NCI-H2196 treated with DMSO at 0.1 percent for 48 hours (cell line): ENCODE results near the gene TNNT2.

Experiments used
- DNase-seq: peaks from one replicate; lab custom pipeline; 2025; ENCODE audit not compliant: unreplicated experiment; lab: John Stamatoyannopoulos, UW

Gene TNNT2

DNA sequence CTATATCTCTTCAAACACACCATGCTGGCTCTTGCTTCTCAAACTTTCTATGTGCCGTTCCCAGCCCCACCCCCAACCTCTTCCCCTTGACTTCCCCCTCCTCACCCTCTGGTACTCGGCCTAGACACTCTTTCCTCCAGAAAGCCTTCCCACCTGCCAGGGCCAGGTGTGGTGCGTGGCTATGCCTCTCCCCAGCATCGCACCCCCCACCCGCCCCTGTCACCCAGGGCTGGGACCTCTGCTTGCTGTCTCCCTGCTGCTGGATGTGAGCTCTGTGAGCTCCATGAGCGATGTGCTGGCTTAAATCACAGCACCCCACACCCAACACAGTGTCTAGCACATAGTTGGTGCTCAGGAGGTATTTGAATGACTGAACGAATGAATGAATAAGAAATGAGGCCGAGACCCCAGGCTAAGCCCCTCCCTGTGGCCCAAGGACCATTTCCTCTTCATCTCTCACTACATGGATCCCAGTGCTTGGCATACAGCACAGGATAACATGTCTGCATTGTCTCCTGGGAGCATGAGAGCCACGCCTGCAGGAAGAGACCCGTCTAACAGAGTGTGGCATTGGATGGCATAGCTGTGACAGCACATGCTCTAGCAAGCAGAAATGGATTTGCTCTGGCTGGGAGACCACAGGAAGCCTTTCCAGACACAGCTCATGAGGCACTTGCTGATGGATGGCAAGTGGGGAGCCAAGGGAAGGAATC, 19.7 kb downstream of the TNNT2 start:
- no peak for DNase-seq

DNA sequence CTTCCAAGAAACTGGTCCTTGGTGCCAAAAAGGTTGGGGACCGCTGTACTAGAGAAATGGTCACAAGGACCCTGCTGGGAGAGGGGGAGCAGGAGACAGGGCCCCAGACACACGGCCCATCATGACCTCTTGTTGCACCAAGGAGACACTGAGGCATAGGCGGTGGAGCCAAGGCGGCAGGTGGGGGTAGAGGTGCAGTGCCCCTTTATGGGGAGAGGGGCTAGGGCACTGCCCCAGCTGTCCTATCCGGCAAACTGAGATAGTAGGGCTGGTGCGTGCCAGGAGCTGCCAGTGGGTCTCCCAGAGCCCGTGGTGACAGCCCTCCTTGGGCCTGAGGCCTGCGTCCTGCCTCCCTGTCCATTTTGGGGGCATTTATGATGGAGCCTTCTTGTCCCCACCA, 20.3 kb downstream of the TNNT2 start:
- no peak for DNase-seq

DNA sequence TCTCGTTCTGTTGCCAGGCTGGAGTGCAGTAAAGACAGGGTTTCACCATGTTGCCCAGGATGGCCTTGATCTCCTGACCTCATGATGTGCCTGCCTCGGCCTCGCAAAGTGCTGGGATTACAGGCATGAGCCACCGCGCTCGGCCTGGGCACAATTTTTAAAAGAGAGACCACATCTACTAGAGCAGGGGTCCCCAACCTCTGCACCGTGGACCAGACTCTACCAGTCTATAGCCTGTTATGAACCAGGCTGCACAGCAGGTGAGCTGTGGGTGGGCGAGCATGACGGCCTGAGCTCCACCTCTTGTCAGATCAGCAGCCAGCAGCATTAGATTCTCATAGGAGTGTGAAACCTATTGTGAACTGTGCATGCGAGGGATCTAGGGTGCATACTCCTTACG, 20.8 kb downstream of the TNNT2 start:
- no peak for DNase-seq

DNA sequence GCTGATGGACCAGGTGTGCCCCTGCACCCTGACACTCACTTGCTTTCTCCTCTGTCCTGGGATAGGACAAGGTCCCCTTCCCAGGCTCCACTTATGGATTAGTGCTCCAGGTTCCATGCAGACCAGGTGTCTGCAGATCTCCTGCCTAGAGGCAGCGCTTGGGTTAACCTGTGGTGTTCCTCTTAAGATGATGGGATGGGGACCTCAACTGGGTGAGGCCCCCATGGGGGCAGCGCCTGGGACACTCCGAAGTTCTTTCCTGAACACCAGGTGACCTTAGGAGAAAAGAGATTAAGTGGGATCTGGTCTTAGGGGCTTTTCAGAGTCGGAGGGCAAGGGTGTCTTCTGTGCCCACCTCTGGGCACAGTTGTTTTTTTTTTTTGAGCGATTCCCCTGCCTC, 21.2 kb downstream of the TNNT2 start:
- no peak for DNase-seq

DNA sequence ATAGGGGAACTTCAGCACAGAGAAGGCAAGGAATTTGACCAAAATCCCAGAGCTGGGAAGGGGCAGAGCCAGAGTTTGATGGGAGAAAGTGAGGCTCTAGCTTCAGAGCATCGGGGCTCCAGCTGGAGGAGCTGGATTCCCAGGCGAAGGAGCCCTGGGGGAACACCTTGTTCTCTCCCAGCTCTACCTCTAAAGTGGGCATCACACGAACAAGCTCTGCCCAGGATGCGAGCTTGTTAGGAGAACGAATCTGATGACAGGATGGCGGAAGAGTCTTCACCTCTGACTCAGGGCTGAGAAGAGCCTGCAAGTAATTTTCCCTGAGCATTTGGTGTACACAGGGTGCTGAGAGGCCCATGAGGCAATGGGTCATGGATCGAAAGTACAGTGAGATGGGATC, 22.0 kb downstream of the TNNT2 start:
- no peak for DNase-seq

DNA sequence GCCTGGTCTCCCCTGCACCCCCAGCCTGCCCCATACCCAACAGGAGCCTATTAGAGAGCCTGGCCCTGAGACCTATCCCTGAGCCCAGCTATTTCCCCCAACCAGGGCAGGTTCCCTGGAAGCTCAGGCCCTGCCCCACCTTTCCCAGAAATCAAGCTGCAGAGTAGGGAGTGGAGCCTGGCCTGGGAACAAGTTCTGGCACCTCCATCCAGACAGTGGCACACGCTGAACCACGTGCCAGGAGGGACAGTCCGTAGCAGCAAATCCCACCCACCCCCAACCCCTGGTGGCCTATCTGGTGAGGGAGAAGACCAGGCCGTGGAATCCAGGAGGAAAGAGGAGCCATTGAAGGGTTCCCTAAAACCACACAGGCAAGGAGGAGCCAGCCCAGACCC, 22.6 kb downstream of the TNNT2 start:
- no peak for DNase-seq

DNA sequence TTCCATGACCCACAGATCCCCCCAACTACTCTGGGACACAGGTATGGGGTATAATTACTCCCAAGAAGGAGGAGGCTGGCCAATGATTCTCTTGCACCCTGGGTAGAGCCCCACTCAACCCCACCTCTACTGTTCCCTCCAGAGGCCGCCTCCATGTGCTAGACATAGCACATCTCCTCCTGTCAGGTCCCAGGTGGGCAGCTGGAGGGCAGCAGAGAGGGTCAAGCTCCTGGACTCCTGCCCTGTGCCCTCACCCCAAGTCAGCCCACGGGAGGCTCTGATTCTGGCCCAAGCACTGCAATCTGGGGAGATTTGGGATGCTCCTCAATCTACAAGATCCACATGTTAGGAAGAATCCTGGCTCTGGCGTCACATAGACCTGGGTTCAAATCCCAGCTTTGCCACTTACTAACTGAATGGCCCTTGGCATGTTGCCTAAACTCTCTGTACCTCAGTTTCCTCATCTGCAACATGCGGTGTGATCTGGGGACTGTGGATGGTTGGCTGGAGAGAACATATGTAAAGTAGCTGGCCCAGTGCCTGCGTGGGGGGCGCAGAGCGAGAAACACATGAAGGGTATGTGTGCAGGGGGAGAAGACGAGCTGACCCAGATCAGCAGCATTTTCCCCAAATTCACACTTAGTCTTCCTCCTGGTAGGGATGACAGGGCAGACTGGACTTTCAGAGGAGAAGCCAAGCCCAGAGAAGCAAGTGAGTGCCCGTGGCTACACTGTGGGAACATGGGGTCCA, 23.2 kb downstream of the TNNT2 start:
- no peak for DNase-seq

DNA sequence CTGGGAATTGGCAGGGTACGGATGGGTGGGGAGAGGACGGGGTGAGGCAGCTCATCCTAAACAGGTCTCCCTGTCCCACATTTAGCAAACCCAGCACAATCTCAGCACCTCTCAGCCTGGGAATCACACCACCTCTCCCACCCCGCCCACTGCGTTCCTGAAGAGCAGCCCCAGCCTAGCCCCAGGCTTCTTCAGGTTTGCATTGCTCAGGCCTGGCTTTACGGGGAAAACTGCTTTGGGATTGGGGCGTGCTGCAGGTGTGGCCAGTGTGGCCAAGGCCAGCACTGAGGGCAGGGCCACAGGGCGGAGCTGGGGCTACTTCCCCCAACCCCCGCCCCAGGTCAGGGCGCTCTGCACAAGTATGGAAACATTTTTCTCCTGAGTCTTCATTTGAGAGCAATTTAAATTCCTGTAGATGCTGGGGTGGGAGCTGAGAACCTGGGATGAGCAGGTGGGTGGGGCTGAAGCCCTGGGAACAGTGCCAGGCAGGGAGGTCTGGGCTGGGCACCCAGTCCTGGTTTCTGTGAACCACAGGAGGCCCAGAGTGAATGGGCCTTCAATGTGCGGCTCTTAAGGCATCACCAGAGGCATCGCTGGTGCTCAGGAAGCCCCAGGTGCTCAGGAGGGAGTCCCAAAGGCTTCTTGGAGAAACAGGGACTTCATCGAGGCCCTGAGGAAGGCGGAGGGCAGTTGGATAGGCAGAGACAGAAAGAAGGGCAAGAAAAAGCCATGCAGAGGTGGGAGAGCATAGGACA, 24.1 kb downstream of the TNNT2 start:
- no peak for DNase-seq

DNA sequence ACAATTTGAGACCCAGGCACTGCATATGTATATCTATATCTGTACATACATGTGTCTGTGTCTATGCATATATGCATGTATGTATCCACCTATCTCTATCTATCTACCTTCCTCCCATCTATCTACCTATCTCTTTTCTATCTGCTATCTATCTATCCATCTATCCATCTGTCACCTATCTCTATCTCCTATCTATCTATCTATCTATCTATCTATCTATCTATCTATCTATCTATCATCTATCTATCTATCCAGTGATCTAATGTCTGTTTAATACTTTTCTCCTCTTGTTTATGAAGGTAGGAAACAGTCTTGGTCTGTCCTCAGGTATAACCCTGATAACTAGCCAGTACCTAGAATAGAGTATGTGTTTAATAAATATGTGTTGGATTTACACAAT, 25.9 kb downstream of the TNNT2 start:
- no peak for DNase-seq

DNA sequence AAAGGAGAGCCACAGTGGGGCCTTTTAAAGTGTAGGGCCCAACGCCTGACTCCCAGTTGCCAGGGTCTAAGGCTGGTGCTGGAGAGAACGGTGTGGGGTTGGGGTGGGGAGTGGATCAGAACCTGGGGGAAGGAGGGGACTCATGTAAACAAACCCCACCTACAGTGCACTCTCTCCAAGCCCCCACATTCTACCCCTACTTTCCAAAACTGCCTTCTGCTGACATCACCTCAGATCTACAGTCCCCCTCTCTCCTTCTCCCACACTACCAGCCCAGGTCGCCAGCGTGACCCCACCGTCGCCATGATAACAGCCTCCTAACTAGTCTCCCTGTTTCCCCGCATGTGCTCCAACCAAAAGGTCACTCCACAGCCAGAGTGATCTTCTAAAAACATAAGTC, 26.6 kb downstream of the TNNT2 start:
- no peak for DNase-seq

DNA sequence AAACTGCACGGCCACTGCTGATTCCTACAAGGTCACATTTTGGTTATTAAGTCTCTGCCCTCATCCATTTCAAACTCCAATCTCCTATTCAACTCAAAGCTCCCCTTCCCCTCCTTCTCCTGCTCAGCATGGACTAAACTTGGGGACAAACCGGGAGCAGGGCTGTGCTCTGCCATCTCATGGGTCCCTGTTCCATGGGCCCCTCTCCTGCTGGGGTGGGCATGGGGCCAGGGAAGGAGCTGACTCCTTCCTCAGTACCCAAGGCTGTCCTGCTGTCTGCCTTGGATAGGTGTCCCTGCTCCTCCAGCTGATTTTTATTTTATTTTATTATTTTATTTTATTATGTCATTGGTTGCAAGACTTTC, 27.1 kb downstream of the TNNT2 start:
- DNase-seq, result no peak

DNA sequence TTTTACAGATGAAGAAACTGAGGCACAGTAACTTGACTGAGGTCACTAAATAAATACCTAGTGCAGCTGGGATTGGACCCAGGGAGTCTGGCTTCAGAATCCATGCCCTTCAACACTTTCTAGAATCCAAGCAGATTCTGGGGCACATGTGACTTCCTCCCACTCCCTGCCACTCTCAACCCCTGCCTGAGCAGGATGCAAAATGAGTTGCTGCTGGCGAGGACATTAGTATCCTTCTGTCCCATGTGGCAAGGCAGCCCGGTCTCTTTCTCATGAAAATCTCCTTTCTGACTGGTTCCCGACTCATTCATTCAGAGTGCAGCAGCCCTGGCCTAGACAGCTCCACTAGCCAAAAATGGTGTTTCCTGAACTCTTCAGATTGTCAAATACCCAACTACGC, 28.4 kb downstream of the TNNT2 start:
- no peak for DNase-seq

DNA sequence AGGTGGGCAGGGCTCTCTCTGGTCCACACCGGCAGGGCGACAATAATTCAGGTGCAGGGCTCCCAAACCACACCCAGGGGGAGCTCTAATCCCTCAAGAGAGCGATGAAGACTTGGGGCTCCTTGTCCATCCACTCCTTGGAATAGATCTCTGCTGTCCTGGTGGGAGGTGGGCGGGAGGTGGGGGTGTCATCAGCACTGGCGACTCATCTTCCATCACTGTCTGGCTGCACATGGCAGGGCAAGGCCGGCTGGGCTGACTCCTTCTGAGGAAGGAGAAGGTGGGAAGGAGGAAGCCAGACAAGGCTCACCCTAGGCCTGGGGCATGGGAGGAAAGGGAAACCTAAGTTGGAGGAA, 29.3 kb downstream of the TNNT2 start:
- DNase-seq, result peak; percentile 2

DNA sequence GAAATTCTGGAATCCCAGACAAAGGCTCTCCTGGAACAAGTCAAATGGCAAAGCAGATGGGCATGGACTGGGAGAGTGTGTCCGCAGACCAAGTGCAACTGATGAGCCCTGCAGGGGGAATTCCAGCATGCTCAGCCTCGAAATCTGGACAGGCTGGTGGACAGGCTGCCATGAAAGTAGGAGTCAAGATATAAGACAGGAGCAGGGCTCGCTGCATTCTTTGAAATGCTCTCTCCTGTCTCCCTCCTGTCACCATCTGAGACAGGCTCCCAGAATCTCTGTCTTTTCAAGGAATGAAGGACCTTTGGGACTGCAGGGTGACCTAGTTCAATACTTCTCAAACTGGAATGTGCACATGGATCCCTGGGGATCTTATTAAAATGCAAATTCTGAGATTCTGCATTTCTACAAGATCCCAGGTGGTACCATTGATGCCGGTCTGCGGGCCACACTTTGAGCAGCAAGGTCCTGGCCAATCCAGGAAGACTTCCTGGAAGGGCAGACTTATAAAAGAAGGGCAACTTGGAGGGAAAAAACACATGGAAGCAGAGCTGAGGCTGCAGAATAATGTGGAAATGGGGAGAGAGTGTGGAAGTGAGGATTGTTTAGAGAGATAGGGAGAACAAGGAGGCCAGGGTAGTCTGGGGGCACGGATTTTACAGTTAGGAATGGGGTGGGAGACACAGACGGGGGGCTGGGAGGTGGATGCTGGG, 29.8 kb downstream of the TNNT2 start:
- no peak for DNase-seq

DNA sequence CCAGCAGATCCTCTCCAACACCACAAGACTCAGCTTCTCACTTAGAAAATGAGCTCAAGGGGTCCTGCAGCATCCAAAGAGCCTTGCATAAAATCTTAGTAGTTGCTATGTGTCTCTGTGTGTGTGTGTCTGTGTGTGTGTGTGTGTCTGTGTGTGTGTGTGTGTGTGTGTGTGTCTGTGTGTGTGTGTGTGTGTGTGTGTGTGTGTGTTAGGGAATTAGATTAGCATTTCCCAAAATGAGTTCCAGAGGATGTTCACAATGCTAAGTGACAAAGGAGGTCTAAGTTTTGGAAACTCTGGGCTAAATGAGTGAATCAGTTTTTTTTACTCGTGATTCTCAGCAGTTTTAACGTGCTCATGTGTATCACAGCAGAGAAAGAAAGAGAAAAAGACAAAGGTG, 30.5 kb downstream of the TNNT2 start:
- no peak for DNase-seq

DNA sequence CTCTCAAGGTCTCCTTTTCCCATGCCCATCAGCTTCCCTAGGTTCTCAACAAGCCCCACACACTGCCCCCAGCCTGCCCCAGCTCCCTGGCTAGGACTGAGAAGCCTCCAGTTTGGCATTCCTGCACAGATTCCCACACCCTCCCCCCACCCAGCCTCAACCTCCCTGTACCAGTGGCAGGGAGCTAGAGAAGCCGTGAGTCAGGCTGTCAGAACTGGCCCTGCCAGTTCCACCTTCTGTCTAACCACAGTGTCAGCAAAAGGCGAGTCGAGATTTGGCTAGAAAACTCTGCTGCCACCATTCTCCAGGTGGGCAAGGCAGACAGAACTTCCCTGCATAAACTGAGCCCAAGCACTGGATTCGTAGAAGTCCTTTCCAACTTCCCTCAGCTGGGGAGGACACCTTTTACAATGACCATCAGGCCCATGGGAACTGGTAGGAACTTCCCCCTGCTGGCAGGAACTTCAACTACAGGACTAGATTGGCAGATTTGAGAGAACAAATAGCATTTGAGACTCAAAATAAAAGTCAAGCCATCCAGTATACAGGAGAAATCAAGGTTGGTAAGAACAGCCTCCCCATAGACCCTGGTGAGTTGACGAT, 31.0 kb downstream of the TNNT2 start:
- peak; percentile 5 for DNase-seq

DNA sequence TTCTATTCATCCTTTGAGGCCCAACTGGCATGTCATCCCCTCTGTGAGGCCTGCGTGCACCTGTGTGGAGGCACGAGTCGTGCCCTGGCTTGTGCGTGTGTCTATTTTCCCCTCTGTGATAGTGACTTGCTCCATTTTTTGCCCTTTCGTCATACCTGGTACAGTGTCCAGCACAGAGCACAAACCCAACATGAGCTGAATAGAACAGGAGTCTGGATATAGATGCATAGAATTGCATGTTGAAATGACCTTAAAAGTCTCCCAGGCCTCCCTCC, 32.5 kb downstream of the TNNT2 start:
- no peak for DNase-seq

DNA sequence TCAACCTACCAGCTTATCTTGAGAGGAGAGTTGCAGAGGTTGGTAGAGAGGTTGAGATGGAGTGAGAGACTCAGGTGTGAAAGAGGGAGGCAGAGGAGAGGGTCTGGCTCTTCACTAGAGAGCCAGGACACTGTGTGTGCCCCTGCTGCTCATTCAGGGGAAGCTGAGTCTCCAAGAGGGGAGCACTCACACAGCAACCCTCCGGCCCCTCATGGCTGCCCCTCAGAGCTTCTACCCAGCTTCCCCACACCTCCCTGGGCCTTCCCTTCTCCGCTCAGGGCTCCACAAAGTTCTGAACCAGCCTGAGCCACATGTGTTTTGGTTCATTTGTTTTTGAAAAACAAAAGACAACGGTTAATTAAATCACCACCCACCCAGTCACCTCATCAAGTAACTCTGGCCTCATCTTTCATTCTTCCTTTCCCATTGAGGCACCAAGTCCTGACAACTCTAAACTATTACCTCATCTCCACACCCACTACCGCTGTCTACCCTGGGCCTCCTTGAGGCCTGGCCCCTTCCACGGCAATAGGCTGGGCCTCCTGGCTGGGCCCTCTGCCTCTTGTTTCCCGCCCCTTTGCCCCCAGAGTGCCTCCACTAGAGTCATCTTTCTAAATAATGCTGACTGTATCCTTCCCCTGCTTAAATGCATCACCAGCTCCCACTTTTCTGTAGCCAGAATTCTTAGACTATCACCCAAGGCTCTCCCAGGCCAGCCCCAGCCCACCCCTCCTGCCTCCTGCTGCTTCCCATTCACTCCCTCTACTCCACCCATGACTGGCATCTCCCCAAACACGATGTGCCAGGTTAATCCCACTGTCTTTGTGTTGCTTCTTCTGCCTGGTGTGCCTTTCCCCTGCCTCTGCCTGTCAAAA, 33.0 kb downstream of the TNNT2 start:
- no peak for DNase-seq

DNA sequence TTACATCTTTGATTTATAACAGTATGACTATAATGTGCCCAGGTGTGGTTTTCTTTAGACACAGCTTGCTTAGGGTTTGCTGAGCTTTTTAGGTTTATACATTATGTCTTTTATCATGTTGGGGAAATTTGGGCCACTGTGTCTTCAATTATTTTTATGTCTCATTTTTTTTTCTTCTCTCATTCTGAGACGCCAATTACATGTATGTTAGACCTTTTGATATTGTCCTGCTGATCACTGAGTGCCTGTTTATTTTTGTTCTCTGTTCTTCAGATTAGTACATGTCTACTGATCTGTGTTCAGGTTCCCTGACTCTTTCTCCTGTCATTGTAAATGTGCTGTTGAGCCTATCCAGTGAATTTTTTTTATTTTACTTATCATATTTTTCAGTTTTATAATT, 36.1 kb downstream of the TNNT2 start:
- no peak for DNase-seq

DNA sequence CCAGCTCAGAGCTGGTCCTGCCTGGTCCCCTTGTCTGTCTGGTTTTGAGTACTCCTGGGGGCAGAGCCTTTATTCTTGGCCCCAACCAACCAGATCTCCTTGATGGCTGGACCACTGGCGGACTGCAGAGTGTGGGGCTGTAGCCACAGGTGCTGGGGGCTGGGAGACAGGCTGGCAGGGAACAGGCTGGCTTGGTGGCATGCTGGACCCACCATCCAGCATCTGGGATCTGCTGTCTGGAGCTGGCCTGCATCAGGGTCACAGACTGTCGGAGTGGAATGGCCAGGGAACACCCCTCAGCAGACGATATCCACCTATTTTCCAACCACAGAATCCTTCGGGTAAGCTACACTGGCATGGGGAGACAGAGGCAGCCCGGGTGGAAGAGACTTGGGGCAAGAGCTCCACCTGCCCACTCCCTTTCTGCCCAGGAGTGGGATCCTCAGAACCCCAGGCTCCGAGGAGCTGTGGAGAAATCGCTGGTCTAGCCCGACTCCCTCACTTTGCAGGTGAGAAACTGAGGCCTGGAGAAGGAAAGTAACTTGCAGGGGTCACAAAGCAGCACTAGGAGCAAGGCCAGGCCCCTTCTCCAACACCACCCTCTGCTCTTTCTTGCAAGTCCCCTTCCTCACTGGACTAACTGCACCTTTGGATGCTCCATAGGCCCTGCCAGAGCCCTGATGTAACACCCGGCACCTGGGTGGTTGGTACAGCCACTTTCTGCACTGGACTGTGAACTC, 40.6 kb downstream of the TNNT2 start:
- no peak for DNase-seq
